ENCODE data around the gene ARID5B. TPM values are rescaled to one million over a fixed set of nuclear protein-coding genes. Genes with fewer than 3 reads are reported as not detected.

The ARID5B gene
- total RNA-seq, 1 donor from 2014 or later, result 36.9 TPM

DNA sequence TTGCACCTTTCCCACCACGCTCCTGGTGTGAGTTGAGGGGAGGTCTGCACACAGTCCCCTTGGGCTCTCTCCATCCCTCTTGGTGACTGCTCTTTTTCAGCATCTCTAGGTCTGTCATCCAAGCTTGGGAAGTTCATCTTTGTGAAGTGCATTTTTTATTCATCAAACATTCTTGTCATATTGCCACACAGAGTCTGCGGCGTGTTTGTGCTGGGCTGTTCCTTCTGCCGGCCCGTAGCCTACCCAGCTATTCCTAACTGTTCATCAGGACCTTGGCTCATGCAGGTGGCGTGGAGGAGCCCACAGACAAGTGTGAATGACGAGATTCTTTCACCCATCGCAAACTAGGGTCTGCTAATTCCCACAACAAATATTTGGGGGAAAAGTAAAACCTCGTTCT, 202.4 kb downstream of the ARID5B start:
- H3K27ac Mint-ChIP-seq, result no peak overlapping the region
- peaks cover under 1% of the 10 kb centered on the region for H3K36me3 Mint-ChIP-seq
- H3K27me3 Mint-ChIP-seq, result no peaks in the 10 kb centered on the region
- no peaks in the 10 kb centered on the region for H3K9me3 Mint-ChIP-seq
- H3K4me3 Mint-ChIP-seq, result no peak overlapping the region
- no peak for DNase-seq (ENCODE audit: extremely low spot score, unreplicated experiment)
- peaks cover 4% of the 10 kb centered on the region for H3K4me1 Mint-ChIP-seq (ENCODE audit: unreplicated experiment)
- TF ChIP-seq, protein P1, sequence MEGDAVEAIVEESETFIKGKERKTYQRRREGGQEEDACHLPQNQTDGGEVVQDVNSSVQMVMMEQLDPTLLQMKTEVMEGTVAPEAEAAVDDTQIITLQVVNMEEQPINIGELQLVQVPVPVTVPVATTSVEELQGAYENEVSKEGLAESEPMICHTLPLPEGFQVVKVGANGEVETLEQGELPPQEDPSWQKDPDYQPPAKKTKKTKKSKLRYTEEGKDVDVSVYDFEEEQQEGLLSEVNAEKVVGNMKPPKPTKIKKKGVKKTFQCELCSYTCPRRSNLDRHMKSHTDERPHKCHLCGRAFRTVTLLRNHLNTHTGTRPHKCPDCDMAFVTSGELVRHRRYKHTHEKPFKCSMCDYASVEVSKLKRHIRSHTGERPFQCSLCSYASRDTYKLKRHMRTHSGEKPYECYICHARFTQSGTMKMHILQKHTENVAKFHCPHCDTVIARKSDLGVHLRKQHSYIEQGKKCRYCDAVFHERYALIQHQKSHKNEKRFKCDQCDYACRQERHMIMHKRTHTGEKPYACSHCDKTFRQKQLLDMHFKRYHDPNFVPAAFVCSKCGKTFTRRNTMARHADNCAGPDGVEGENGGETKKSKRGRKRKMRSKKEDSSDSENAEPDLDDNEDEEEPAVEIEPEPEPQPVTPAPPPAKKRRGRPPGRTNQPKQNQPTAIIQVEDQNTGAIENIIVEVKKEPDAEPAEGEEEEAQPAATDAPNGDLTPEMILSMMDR (conservative IDR thresholded peaks at IDR 0.05), result no peak

- TF ChIP-seq, protein P1 (conservative IDR thresholded peaks at IDR 0.05), result no peak
- Mint-ChIP-seq H3K27me3 (no peaks in the 10 kb centered on the region), H3K36me3 (no peaks in the 10 kb centered on the region), H3K4me1 (ENCODE audit: unreplicated experiment) (peaks cover 8% of the 10 kb centered on the region), H3K9me3 (peaks cover 5% of the 10 kb centered on the region), H3K4me3 (no peak overlapping the region), H3K27ac (no peak overlapping the region)
- DNase-seq (ENCODE audit: extremely low spot score, unreplicated experiment), result no peak
Measured at GRCh38 chr10:62106929-62107519, 205.5 kb downstream of the ARID5B start.

GRCh38 chr10:62108759-62109586, 207.5 kb downstream of the ARID5B start:
- Mint-ChIP-seq H3K4me1 (ENCODE audit: unreplicated experiment) (peaks cover 8% of the 10 kb centered on the region), H3K27me3 (no peaks in the 10 kb centered on the region), H3K9me3 (peaks cover 5% of the 10 kb centered on the region), H3K4me3 (no peak overlapping the region), H3K27ac (peak overlapping the region; percentile 39), H3K36me3 (no peaks in the 10 kb centered on the region)
- DNase-seq (ENCODE audit: extremely low spot score, unreplicated experiment), result no peak
- TF ChIP-seq, protein P1 (conservative IDR thresholded peaks at IDR 0.05), result no peak

- no peaks in the 10 kb centered on the region for H3K27me3 Mint-ChIP-seq
- TF ChIP-seq, protein P1 (conservative IDR thresholded peaks at IDR 0.05), result no peak
- peaks cover 5% of the 10 kb centered on the region for H3K9me3 Mint-ChIP-seq
- no peak overlapping the region for H3K4me3 Mint-ChIP-seq
- no peaks in the 10 kb centered on the region for H3K36me3 Mint-ChIP-seq
- H3K27ac Mint-ChIP-seq, result peak overlapping the region; percentile 39
- H3K4me1 Mint-ChIP-seq (ENCODE audit: unreplicated experiment), result peaks cover 8% of the 10 kb centered on the region
- no peak for DNase-seq (ENCODE audit: extremely low spot score, unreplicated experiment)
Measured at GRCh38 chr10:62109587-62110293, 208.2 kb downstream of the ARID5B start.

- DNase-seq (ENCODE audit: extremely low spot score, unreplicated experiment), result no peak
- no peaks in the 10 kb centered on the region for H3K27me3 Mint-ChIP-seq
- peak overlapping the region; percentile 1 for H3K4me3 Mint-ChIP-seq
- peaks cover 8% of the 10 kb centered on the region for H3K4me1 Mint-ChIP-seq (ENCODE audit: unreplicated experiment)
- no peaks in the 10 kb centered on the region for H3K36me3 Mint-ChIP-seq
- TF ChIP-seq, protein P1 (conservative IDR thresholded peaks at IDR 0.05), result no peak
- H3K9me3 Mint-ChIP-seq, result peaks cover 5% of the 10 kb centered on the region
- H3K27ac Mint-ChIP-seq, result peak overlapping the region; percentile 84
Measured at GRCh38 chr10:62112300-62112699, 210.8 kb downstream of the ARID5B start.
